Measurements from ENCODE around the gene UBAC2.

UBAC2 gene

GRCh38 chr13:99287551-99287950 is 86.9 kb downstream of the UBAC2 start:
- DNase-seq (ENCODE audit: low spot score in 2 of 2) (no peak), ATAC-seq (replicated peaks; ENCODE audit: extremely low read depth, poor library complexity, severe bottlenecking) (no peak)
- no peaks in the 10 kb centered on the region for H3K9me3 Mint-ChIP-seq
- peaks cover 82% of the 10 kb centered on the region for H3K4me1 Mint-ChIP-seq
- peaks cover 30% of the 10 kb centered on the region for H3K36me3 Mint-ChIP-seq (ENCODE audit: insufficient read depth)
- H3K4me3 Mint-ChIP-seq, result peak overlapping the region; percentile 25
- peak overlapping the region; percentile 97 for H3K27ac Mint-ChIP-seq (ENCODE audit: low read depth)
- no peaks in the 10 kb centered on the region for H3K27me3 Mint-ChIP-seq

GRCh38 chr13:99288089-99288488 is 87.4 kb downstream of the UBAC2 start:
- peaks cover 82% of the 10 kb centered on the region for H3K4me1 Mint-ChIP-seq
- ATAC-seq (replicated peaks; ENCODE audit: extremely low read depth, poor library complexity, severe bottlenecking) (no peak), DNase-seq (ENCODE audit: low spot score in 2 of 2) (no peak)
- H3K27ac Mint-ChIP-seq (ENCODE audit: low read depth), result peak overlapping the region; percentile 97
- H3K36me3 Mint-ChIP-seq (ENCODE audit: insufficient read depth), result peaks cover 32% of the 10 kb centered on the region
- no peaks in the 10 kb centered on the region for H3K9me3 Mint-ChIP-seq
- H3K27me3 Mint-ChIP-seq, result no peaks in the 10 kb centered on the region
- H3K4me3 Mint-ChIP-seq, result peak overlapping the region; percentile 40

- peak overlapping the region; percentile 45 for H3K4me3 Mint-ChIP-seq
- no peak for ATAC-seq (replicated peaks; ENCODE audit: extremely low read depth, poor library complexity, severe bottlenecking)
- H3K4me1 Mint-ChIP-seq, result peaks cover 89% of the 10 kb centered on the region
- no peaks in the 10 kb centered on the region for H3K9me3 Mint-ChIP-seq
- H3K27me3 Mint-ChIP-seq, result no peaks in the 10 kb centered on the region
- H3K27ac Mint-ChIP-seq (ENCODE audit: low read depth), result peak overlapping the region; percentile 97
- H3K36me3 Mint-ChIP-seq (ENCODE audit: insufficient read depth), result peaks cover 42% of the 10 kb centered on the region
- DNase-seq (ENCODE audit: low spot score in 2 of 2), result no peak
These were observed 88.6 kb downstream of the UBAC2 start for GRCh38 chr13:99289271-99289670.

GRCh38 chr13:99289674-99290337 is 89.2 kb downstream of the UBAC2 start:
- Mint-ChIP-seq H3K27me3 (no peaks in the 10 kb centered on the region), H3K4me3 (peak overlapping the region; percentile 45), H3K9me3 (no peaks in the 10 kb centered on the region), H3K27ac (ENCODE audit: low read depth) (peak overlapping the region; percentile 97), H3K36me3 (ENCODE audit: insufficient read depth) (peaks cover 41% of the 10 kb centered on the region), H3K4me1 (peaks cover 86% of the 10 kb centered on the region)
- DNase-seq (ENCODE audit: low spot score in 2 of 2) (peak in 1 of 2 donors; percentile 75), ATAC-seq (replicated peaks; ENCODE audit: extremely low read depth, poor library complexity, severe bottlenecking) (peak; percentile 96)

GRCh38 chr13:99290894-99291293 is 90.2 kb downstream of the UBAC2 start:
- no peaks in the 10 kb centered on the region for H3K9me3 Mint-ChIP-seq
- DNase-seq (ENCODE audit: low spot score in 2 of 2) (no peak), ATAC-seq (replicated peaks; ENCODE audit: extremely low read depth, poor library complexity, severe bottlenecking) (no peak)
- no peaks in the 10 kb centered on the region for H3K27me3 Mint-ChIP-seq
- peak overlapping the region; percentile 97 for H3K27ac Mint-ChIP-seq (ENCODE audit: low read depth)
- H3K36me3 Mint-ChIP-seq (ENCODE audit: insufficient read depth), result peaks cover 52% of the 10 kb centered on the region
- H3K4me3 Mint-ChIP-seq, result peak overlapping the region; percentile 7
- H3K4me1 Mint-ChIP-seq, result peaks cover 86% of the 10 kb centered on the region

- H3K4me3 Mint-ChIP-seq, result peak overlapping the region; percentile 17
- no peak for ATAC-seq (replicated peaks; ENCODE audit: extremely low read depth, poor library complexity, severe bottlenecking)
- no peaks in the 10 kb centered on the region for H3K27me3 Mint-ChIP-seq
- H3K27ac Mint-ChIP-seq (ENCODE audit: low read depth), result peak overlapping the region; percentile 97
- H3K4me1 Mint-ChIP-seq, result peaks cover 84% of the 10 kb centered on the region
- no peaks in the 10 kb centered on the region for H3K9me3 Mint-ChIP-seq
- no peak for DNase-seq (ENCODE audit: low spot score in 2 of 2)
- H3K36me3 Mint-ChIP-seq (ENCODE audit: insufficient read depth), result peaks cover 68% of the 10 kb centered on the region
These were observed 92.5 kb downstream of the UBAC2 start for GRCh38 chr13:99293178-99293577.

- no peaks in the 10 kb centered on the region for H3K27me3 Mint-ChIP-seq
- H3K36me3 Mint-ChIP-seq (ENCODE audit: insufficient read depth), result peaks cover 73% of the 10 kb centered on the region
- no peaks in the 10 kb centered on the region for H3K9me3 Mint-ChIP-seq
- H3K27ac Mint-ChIP-seq (ENCODE audit: low read depth), result peak overlapping the region; percentile 97
- DNase-seq (ENCODE audit: low spot score in 2 of 2) (no peak), ATAC-seq (replicated peaks; ENCODE audit: extremely low read depth, poor library complexity, severe bottlenecking) (no peak)
- peaks cover 84% of the 10 kb centered on the region for H3K4me1 Mint-ChIP-seq
- H3K4me3 Mint-ChIP-seq, result no peak overlapping the region
These were observed 93.5 kb downstream of the UBAC2 start for GRCh38 chr13:99294198-99294597.

GRCh38 chr13:99294958-99295357 is 94.3 kb downstream of the UBAC2 start:
- no peak for DNase-seq (ENCODE audit: low spot score in 2 of 2)
- Mint-ChIP-seq H3K36me3 (ENCODE audit: insufficient read depth) (peaks cover 72% of the 10 kb centered on the region), H3K9me3 (no peaks in the 10 kb centered on the region), H3K27me3 (no peaks in the 10 kb centered on the region), H3K4me3 (peak overlapping the region; percentile 70), H3K4me1 (peaks cover 84% of the 10 kb centered on the region), H3K27ac (ENCODE audit: low read depth) (peak overlapping the region; percentile 99)
- no peak for ATAC-seq (replicated peaks; ENCODE audit: extremely low read depth, poor library complexity, severe bottlenecking)

GRCh38 chr13:99295488-99296252 is 95.0 kb downstream of the UBAC2 start:
- H3K36me3 Mint-ChIP-seq (ENCODE audit: insufficient read depth), result peaks cover 70% of the 10 kb centered on the region
- DNase-seq (ENCODE audit: low spot score in 2 of 2) (no peak), ATAC-seq (replicated peaks; ENCODE audit: extremely low read depth, poor library complexity, severe bottlenecking) (no peak)
- H3K4me1 Mint-ChIP-seq, result peaks cover 84% of the 10 kb centered on the region
- H3K27ac Mint-ChIP-seq (ENCODE audit: low read depth), result peak overlapping the region; percentile 99
- no peaks in the 10 kb centered on the region for H3K27me3 Mint-ChIP-seq
- no peaks in the 10 kb centered on the region for H3K9me3 Mint-ChIP-seq
- peak overlapping the region; percentile 70 for H3K4me3 Mint-ChIP-seq

- H3K27me3 Mint-ChIP-seq, result no peaks in the 10 kb centered on the region
- ATAC-seq (replicated peaks; ENCODE audit: extremely low read depth, poor library complexity, severe bottlenecking) (peak; percentile 78), DNase-seq (ENCODE audit: low spot score in 2 of 2) (no peak)
- H3K36me3 Mint-ChIP-seq (ENCODE audit: insufficient read depth), result peaks cover 71% of the 10 kb centered on the region
- peaks cover 82% of the 10 kb centered on the region for H3K4me1 Mint-ChIP-seq
- H3K4me3 Mint-ChIP-seq, result peak overlapping the region; percentile 85
- H3K9me3 Mint-ChIP-seq, result no peaks in the 10 kb centered on the region
- peak overlapping the region; percentile 99 for H3K27ac Mint-ChIP-seq (ENCODE audit: low read depth)
These were observed 95.7 kb downstream of the UBAC2 start for GRCh38 chr13:99296398-99296797.

- Mint-ChIP-seq H3K27ac (ENCODE audit: low read depth) (peak overlapping the region; percentile 99), H3K4me3 (peak overlapping the region; percentile 85), H3K27me3 (no peaks in the 10 kb centered on the region), H3K36me3 (ENCODE audit: insufficient read depth) (peaks cover 71% of the 10 kb centered on the region), H3K4me1 (peaks cover 86% of the 10 kb centered on the region), H3K9me3 (no peaks in the 10 kb centered on the region)
- ATAC-seq (replicated peaks; ENCODE audit: extremely low read depth, poor library complexity, severe bottlenecking) (peak; percentile 15), DNase-seq (ENCODE audit: low spot score in 2 of 2) (no peak)
These were observed 96.7 kb downstream of the UBAC2 start for GRCh38 chr13:99297331-99297730.

GRCh38 chr13:99298056-99298455 is 97.4 kb downstream of the UBAC2 start:
- peaks cover 86% of the 10 kb centered on the region for H3K4me1 Mint-ChIP-seq
- peak overlapping the region; percentile 85 for H3K4me3 Mint-ChIP-seq
- ATAC-seq (replicated peaks; ENCODE audit: extremely low read depth, poor library complexity, severe bottlenecking) (no peak), DNase-seq (ENCODE audit: low spot score in 2 of 2) (no peak)
- H3K27ac Mint-ChIP-seq (ENCODE audit: low read depth), result peak overlapping the region; percentile 99
- no peaks in the 10 kb centered on the region for H3K27me3 Mint-ChIP-seq
- H3K9me3 Mint-ChIP-seq, result no peaks in the 10 kb centered on the region
- peaks cover 71% of the 10 kb centered on the region for H3K36me3 Mint-ChIP-seq (ENCODE audit: insufficient read depth)
